GM23338 (cell line): ENCODE results near the gene HSPA12A. TPM values are rescaled to one million over a fixed set of nuclear protein-coding genes. Genes with fewer than 3 reads are reported as not detected.

ENCODE experiments used
- ATAC-seq: fragments of 200-7000 bp; cut with Tn5 transposase; 3 replicates; pipeline ENCODE4 v1.9.1; 2020
- DNase-seq: peaks from one replicate; pipeline ENCODE4 v3.0.0-alpha.2; 2015; ENCODE audit warnings: low spot score
- H2AFZ ChIP-seq: fragments of 200-600 bp; sonication (generic); 2 replicates; pipeline ENCODE4 v1.8.0; 2016; ENCODE audit warnings: antibody characterized with exemption, mild to moderate bottlenecking, moderate library complexity
- H3F3A ChIP-seq: fragments of 200-600 bp; sonication (generic); replicated peaks from 2 replicates; pipeline ENCODE4 v1.8.0; 2017; ENCODE audit warnings: antibody characterized with exemption, mixed run types, low read depth
- H3K27ac ChIP-seq: fragments of 200-600 bp; sonication (generic); 2 replicates; pipeline ENCODE4 v1.6.1; 2016; ENCODE audit warnings: low read depth
- H3K27me3 ChIP-seq: fragments of 200-600 bp; sonication (generic); 2 replicates; pipeline ENCODE4 v1.8.0; 2016; ENCODE audit warnings: mild to moderate bottlenecking, mixed run types, moderate library complexity; ENCODE audit not compliant: insufficient read depth
- H3K36me3 ChIP-seq: fragments of 200-600 bp; sonication (generic); 2 replicates; pipeline ENCODE4 v1.8.0; 2016; ENCODE audit warnings: mild to moderate bottlenecking; ENCODE audit not compliant: insufficient read depth
- H3K4me1 ChIP-seq: fragments of 200-600 bp; sonication (generic); 2 replicates; pipeline ENCODE4 v1.8.0; 2016; ENCODE audit warnings: mild to moderate bottlenecking, moderate library complexity; ENCODE audit not compliant: insufficient read depth
- H3K4me2 ChIP-seq: fragments of 200-600 bp; sonication (generic); 2 replicates; pipeline ENCODE4 v1.7.1; 2017; ENCODE audit warnings: mixed run types
- H3K4me3 ChIP-seq: fragments of 200-600 bp; sonication (generic); 2 replicates; pipeline ENCODE4 v1.6.1; 2016; ENCODE audit warnings: mixed run types
- H3K79me2 ChIP-seq: fragments of 200-600 bp; sonication (generic); replicated peaks from 2 replicates; pipeline ENCODE4 v1.8.0; 2017; ENCODE audit warnings: mild to moderate bottlenecking; ENCODE audit not compliant: insufficient read depth
- H3K9me2 ChIP-seq: fragments of 200-600 bp; sonication (generic); 2 replicates; pipeline ENCODE4 v1.8.0; 2017; ENCODE audit not compliant: insufficient read depth
- H4K20me1 ChIP-seq: fragments of 200-600 bp; sonication (generic); replicated peaks from 2 replicates; pipeline ENCODE4 v1.8.0; 2017; ENCODE audit warnings: mild to moderate bottlenecking; ENCODE audit not compliant: insufficient read depth
- H3K27ac Mint-ChIP-seq: 2 replicates; pipeline ENCODE4 v1.8.0; 2020; ENCODE audit warnings: inconsistent platforms, mild to moderate bottlenecking, moderate library complexity, mixed read lengths
- H3K27me3 Mint-ChIP-seq: 3 replicates; pipeline ENCODE4 v1.8.0; 2022; ENCODE audit warnings: low read depth, mild to moderate bottlenecking, moderate library complexity, mixed read lengths, inconsistent platforms; ENCODE audit not compliant: insufficient read depth, poor library complexity
- H3K36me3 Mint-ChIP-seq: 3 replicates; pipeline ENCODE4 v1.8.0; 2021; ENCODE audit warnings: low read depth, mild to moderate bottlenecking, inconsistent platforms, moderate library complexity, mixed read lengths
- H3K4me1 Mint-ChIP-seq: 3 replicates; pipeline ENCODE4 v1.8.0; 2020; ENCODE audit warnings: mild to moderate bottlenecking, inconsistent platforms, mixed read lengths
- H3K4me3 Mint-ChIP-seq: 3 replicates; pipeline ENCODE4 v1.8.0; 2021; ENCODE audit warnings: moderate library complexity, mild to moderate bottlenecking, inconsistent platforms, mixed read lengths
- H3K9me3 Mint-ChIP-seq: 3 replicates; pipeline ENCODE4 v1.8.0; 2020; ENCODE audit warnings: moderate library complexity, mild to moderate bottlenecking, inconsistent platforms, mixed read lengths
- CREB1 ChIP-seq: fragments of 250-450 bp; sonication (Bioruptor Pico); IDR thresholded peaks from 2 replicates; pipeline ENCODE4 v1.5.0; 2020; ENCODE audit warnings: low read depth, mild to moderate bottlenecking, moderate library complexity
- EZH2 ChIP-seq: fragments of 200-600 bp; sonication (generic); IDR thresholded peaks from one replicate; pipeline ENCODE4 v1.8.0; 2017; ENCODE audit warnings: antibody characterized with exemption, mild to moderate bottlenecking, low read depth; ENCODE audit not compliant: unreplicated experiment
- EZH2phosphoT487 ChIP-seq: fragments of 200-600 bp; sonication (generic); IDR thresholded peaks from one replicate; pipeline ENCODE4 v1.8.1; 2018; ENCODE audit warnings: antibody characterized with exemption; ENCODE audit not compliant: unreplicated experiment
- JUNB ChIP-seq: IDR thresholded peaks from one replicate; pipeline ENCODE4 v1.6.1; 2016; ENCODE audit warnings: antibody characterized with exemption; ENCODE audit not compliant: unreplicated experiment
- STAT1 ChIP-seq: IDR thresholded peaks from one replicate; pipeline ENCODE4 v1.6.1; 2016; ENCODE audit warnings: antibody characterized with exemption; ENCODE audit not compliant: unreplicated experiment
- ZNF114 ChIP-seq: fragments of 250-450 bp; sonication (Bioruptor Pico); IDR thresholded peaks from 2 replicates; pipeline ENCODE4 v1.5.0; 2020; ENCODE audit warnings: mild to moderate bottlenecking, moderate library complexity
- polyA plus RNA-seq: library from polyadenylated mRNA; unstranded; fragments of >200 nt; fragmentation: Nextera tagmentation; extraction: Ambion mirVana; gene quantifications from 2 replicates; pipeline ENCODE4 v1.2.1, GENCODE V29; 2016
- total RNA-seq: library from RNA; depleted of rRNA; stranded (reverse); fragments of >200 nt; shearing (Covaris generic); gene quantifications from 2 replicates; pipeline ENCODE4 v1.2.3, GENCODE V29; 2014
- TF ChIP-seq, protein P1 (sequence below): IDR thresholded peaks from one replicate; pipeline ENCODE4 v1.6.1; 2018; ENCODE audit warnings: antibody characterized with exemption; ENCODE audit not compliant: unreplicated experiment
- TF ChIP-seq, protein P2 (sequence below): fragments of 250-450 bp; sonication (Bioruptor Pico); IDR thresholded peaks from 2 replicates; pipeline ENCODE4 v1.5.0; 2020; ENCODE audit warnings: mild to moderate bottlenecking, moderate library complexity
- TF ChIP-seq, protein P3 (sequence below), 2 experiments: fragments of 200-600 bp in 1 of 2; sonication (generic) in 1 of 2; conservative IDR thresholded peaks; 2 replicates each; pipeline versions ENCODE4 v1.5.1 to v1.6.1; 2016 to 2017; ENCODE audit warnings: antibody characterized with exemption in 2 of 2, low read depth in 2 of 2, mild to moderate bottlenecking in 2 of 2, moderate library complexity in 1 of 2

HSPA12A gene
- total and polyA plus RNA-seq, 2 experiments from 2014 or later: 4.4 to 6.3 TPM

DNA sequence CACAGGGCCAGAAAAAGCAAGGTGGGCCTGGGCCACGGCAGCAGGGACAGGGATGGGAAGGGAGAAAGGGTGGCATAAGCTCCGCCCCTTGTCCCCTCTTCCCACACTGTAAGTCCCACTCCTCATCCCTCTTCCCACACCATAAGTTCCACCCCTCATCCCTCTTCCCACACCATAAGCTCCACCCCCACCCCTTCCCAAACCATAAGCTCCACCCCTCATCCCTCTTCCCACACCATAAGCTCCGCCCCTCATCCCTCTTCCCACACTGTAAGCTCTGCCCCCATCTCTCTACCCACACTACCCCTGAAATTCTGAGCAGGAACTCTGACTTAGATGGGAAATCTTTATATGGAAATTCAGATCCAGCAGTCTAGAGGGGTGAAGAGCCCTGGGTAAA is 55.7 kb downstream of the HSPA12A start (continued):
- TF ChIP-seq, protein P1, sequence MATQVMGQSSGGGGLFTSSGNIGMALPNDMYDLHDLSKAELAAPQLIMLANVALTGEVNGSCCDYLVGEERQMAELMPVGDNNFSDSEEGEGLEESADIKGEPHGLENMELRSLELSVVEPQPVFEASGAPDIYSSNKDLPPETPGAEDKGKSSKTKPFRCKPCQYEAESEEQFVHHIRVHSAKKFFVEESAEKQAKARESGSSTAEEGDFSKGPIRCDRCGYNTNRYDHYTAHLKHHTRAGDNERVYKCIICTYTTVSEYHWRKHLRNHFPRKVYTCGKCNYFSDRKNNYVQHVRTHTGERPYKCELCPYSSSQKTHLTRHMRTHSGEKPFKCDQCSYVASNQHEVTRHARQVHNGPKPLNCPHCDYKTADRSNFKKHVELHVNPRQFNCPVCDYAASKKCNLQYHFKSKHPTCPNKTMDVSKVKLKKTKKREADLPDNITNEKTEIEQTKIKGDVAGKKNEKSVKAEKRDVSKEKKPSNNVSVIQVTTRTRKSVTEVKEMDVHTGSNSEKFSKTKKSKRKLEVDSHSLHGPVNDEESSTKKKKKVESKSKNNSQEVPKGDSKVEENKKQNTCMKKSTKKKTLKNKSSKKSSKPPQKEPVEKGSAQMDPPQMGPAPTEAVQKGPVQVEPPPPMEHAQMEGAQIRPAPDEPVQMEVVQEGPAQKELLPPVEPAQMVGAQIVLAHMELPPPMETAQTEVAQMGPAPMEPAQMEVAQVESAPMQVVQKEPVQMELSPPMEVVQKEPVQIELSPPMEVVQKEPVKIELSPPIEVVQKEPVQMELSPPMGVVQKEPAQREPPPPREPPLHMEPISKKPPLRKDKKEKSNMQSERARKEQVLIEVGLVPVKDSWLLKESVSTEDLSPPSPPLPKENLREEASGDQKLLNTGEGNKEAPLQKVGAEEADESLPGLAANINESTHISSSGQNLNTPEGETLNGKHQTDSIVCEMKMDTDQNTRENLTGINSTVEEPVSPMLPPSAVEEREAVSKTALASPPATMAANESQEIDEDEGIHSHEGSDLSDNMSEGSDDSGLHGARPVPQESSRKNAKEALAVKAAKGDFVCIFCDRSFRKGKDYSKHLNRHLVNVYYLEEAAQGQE: no peak

DNA sequence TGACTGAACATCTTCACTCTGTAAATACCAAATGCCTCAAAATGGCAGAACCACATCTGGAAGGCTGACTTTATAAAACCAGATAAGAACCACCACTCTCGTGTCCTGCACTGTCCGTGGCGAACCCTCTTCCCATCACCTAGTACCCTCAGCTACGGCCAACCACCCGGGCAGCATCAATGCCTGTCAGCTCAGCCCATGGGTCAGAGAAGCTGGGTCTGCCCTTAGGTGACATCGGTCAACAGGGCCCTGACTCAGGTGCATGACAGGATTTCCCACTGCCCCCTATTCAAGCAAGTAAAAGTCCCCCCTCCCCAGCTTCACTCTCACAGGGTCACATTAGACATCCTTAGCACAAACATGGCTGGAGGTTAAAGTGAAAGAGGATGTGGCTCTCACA is 56.6 kb downstream of the HSPA12A start:
- Histone ChIP-seq H3K27ac (no peak overlapping the region), H3K9me2 (no peaks in the 10 kb centered on the region), H3K4me2 (no peak overlapping the region), H3K4me1 (peaks cover 8% of the 10 kb centered on the region), H4K20me1 (no peaks in the 10 kb centered on the region), H3K36me3 (no peaks in the 10 kb centered on the region), H3K79me2 (no peaks in the 10 kb centered on the region), H3K4me3 (no peak overlapping the region), H2AFZ (no peak overlapping the region), H3F3A (no peaks in the 10 kb centered on the region), H3K27me3 (no peaks in the 10 kb centered on the region)
- peaks cover 4% of the 10 kb centered on the region; the same call in 2 of the 3 replicates for H3K36me3 Mint-ChIP-seq
- TF ChIP-seq JUNB: no peak
- peaks cover 28% of the 10 kb centered on the region for H3K4me1 Mint-ChIP-seq
- H3K9me3 Mint-ChIP-seq: peaks cover 6% of the 10 kb centered on the region; the same call in 1 of the 3 replicates
- H3K27me3 Mint-ChIP-seq: peaks cover 4% of the 10 kb centered on the region
- no peak overlapping the region for H3K27ac Mint-ChIP-seq
- H3K4me3 Mint-ChIP-seq: no peak overlapping the region
- DNase-seq (no peak), ATAC-seq (no peak)

DNA sequence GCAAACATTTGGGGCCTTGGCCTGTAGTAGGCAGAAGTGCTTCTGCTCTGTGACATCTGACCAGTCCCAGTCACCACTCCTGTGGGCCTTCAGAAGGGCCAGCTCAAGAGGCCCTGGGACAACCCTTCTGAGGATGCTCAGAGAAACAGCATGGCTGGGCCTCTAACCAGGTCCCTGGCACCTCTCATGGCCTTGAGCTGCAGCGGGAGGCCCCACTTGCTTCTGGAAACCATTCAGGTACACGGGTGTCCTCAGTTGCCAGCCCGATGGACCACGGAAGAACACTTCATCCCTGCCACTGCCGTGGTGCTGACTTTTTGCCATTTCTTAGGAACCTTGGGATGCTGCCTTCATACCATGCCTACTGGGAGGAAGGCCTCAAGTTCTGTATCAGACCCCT is 57.6 kb downstream of the HSPA12A start:
- H3K4me3 ChIP-seq: no peak overlapping the region
- H3K4me1 Mint-ChIP-seq: peaks cover 20% of the 10 kb centered on the region
- H3K36me3 ChIP-seq: no peaks in the 10 kb centered on the region
- H3K9me2 ChIP-seq: no peaks in the 10 kb centered on the region
- peaks cover 6% of the 10 kb centered on the region; the same call in 1 of the 3 replicates for H3K9me3 Mint-ChIP-seq
- no peak overlapping the region for H3K4me3 Mint-ChIP-seq
- no peak overlapping the region for H3K27ac ChIP-seq
- H4K20me1 ChIP-seq: no peaks in the 10 kb centered on the region
- DNase-seq: no peak
- no peak overlapping the region for H2AFZ ChIP-seq
- no peak overlapping the region for H3K27ac Mint-ChIP-seq
- H3K36me3 Mint-ChIP-seq: peaks cover 4% of the 10 kb centered on the region; the same call in 2 of the 3 replicates
- no peaks in the 10 kb centered on the region for H3F3A ChIP-seq
- no peak for ATAC-seq
- H3K27me3 ChIP-seq: no peaks in the 10 kb centered on the region
- no peaks in the 10 kb centered on the region for H3K4me1 ChIP-seq
- H3K27me3 Mint-ChIP-seq: peaks cover 1% of the 10 kb centered on the region
- no peaks in the 10 kb centered on the region for H3K79me2 ChIP-seq
- H3K4me2 ChIP-seq: no peak overlapping the region
- no peak for TF ChIP-seq STAT1
- TF ChIP-seq ZNF114 (CRISPR knock-in tag): no peak
- TF ChIP-seq CREB1: no peak
- TF ChIP-seq, protein P2, sequence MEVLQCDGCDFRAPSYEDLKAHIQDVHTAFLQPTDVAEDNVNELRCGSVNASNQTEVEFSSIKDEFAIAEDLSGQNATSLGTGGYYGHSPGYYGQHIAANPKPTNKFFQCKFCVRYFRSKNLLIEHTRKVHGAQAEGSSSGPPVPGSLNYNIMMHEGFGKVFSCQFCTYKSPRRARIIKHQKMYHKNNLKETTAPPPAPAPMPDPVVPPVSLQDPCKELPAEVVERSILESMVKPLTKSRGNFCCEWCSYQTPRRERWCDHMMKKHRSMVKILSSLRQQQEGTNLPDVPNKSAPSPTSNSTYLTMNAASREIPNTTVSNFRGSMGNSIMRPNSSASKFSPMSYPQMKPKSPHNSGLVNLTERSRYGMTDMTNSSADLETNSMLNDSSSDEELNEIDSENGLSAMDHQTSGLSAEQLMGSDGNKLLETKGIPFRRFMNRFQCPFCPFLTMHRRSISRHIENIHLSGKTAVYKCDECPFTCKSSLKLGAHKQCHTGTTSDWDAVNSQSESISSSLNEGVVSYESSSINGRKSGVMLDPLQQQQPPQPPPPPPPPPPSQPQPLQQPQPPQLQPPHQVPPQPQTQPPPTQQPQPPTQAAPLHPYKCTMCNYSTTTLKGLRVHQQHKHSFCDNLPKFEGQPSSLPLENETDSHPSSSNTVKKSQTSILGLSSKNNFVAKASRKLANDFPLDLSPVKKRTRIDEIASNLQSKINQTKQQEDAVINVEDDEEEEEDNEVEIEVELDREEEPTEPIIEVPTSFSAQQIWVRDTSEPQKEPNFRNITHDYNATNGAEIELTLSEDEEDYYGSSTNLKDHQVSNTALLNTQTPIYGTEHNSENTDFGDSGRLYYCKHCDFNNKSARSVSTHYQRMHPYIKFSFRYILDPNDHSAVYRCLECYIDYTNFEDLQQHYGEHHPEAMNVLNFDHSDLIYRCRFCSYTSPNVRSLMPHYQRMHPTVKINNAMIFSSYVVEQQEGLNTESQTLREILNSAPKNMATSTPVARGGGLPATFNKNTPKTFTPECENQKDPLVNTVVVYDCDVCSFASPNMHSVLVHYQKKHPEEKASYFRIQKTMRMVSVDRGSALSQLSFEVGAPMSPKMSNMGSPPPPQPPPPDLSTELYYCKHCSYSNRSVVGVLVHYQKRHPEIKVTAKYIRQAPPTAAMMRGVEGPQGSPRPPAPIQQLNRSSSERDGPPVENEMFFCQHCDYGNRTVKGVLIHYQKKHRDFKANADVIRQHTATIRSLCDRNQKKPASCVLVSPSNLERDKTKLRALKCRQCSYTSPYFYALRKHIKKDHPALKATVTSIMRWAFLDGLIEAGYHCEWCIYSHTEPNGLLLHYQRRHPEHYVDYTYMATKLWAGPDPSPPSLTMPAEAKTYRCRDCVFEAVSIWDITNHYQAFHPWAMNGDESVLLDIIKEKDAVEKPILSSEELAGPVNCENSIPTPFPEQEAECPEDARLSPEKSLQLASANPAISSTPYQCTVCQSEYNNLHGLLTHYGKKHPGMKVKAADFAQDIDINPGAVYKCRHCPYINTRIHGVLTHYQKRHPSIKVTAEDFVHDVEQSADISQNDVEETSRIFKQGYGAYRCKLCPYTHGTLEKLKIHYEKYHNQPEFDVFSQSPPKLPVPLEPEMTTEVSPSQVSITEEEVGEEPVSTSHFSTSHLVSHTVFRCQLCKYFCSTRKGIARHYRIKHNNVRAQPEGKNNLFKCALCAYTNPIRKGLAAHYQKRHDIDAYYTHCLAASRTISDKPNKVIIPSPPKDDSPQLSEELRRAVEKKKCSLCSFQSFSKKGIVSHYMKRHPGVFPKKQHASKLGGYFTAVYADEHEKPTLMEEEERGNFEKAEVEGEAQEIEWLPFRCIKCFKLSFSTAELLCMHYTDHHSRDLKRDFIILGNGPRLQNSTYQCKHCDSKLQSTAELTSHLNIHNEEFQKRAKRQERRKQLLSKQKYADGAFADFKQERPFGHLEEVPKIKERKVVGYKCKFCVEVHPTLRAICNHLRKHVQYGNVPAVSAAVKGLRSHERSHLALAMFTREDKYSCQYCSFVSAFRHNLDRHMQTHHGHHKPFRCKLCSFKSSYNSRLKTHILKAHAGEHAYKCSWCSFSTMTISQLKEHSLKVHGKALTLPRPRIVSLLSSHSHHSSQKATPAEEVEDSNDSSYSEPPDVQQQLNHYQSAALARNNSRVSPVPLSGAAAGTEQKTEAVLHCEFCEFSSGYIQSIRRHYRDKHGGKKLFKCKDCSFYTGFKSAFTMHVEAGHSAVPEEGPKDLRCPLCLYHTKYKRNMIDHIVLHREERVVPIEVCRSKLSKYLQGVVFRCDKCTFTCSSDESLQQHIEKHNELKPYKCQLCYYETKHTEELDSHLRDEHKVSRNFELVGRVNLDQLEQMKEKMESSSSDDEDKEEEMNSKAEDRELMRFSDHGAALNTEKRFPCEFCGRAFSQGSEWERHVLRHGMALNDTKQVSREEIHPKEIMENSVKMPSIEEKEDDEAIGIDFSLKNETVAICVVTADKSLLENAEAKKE (CRISPR knock-in tag): no peak
- no peak for TF ChIP-seq EZH2phosphoT487
- no peak for TF ChIP-seq EZH2
- TF ChIP-seq, protein P3, sequence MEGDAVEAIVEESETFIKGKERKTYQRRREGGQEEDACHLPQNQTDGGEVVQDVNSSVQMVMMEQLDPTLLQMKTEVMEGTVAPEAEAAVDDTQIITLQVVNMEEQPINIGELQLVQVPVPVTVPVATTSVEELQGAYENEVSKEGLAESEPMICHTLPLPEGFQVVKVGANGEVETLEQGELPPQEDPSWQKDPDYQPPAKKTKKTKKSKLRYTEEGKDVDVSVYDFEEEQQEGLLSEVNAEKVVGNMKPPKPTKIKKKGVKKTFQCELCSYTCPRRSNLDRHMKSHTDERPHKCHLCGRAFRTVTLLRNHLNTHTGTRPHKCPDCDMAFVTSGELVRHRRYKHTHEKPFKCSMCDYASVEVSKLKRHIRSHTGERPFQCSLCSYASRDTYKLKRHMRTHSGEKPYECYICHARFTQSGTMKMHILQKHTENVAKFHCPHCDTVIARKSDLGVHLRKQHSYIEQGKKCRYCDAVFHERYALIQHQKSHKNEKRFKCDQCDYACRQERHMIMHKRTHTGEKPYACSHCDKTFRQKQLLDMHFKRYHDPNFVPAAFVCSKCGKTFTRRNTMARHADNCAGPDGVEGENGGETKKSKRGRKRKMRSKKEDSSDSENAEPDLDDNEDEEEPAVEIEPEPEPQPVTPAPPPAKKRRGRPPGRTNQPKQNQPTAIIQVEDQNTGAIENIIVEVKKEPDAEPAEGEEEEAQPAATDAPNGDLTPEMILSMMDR (conservative IDR thresholded peaks at IDR 0.05; ENCODE audit: low read depth in 2 of 2): no peak
